ENCODE data around the gene FAM50A. TPM values are rescaled to one million over a fixed set of nuclear protein-coding genes. Genes with fewer than 3 reads are reported as not detected.

Gene FAM50A
- total RNA-seq, 1 donor from 2014 or later, result 77.0 TPM

GRCh38 chrX:154444755-154445246, 860 bp downstream of the FAM50A start:
- DNase-seq (ENCODE audit: low spot score), result no peak
- no peak for TF ChIP-seq CTCF (IDR thresholded peaks at IDR 0.05; ENCODE audit: unreplicated experiment)
- Mint-ChIP-seq H3K4me1 (ENCODE audit: unreplicated experiment) (no peaks in the 10 kb centered on the region), H3K9me3 (ENCODE audit: unreplicated experiment) (no peaks in the 10 kb centered on the region), H3K27me3 (ENCODE audit: unreplicated experiment) (peaks cover 3% of the 10 kb centered on the region), H3K36me3 (ENCODE audit: low read depth, unreplicated experiment) (no peaks in the 10 kb centered on the region), H3K4me3 (ENCODE audit: unreplicated experiment) (no peak overlapping the region), H3K27ac (ENCODE audit: unreplicated experiment) (no peak overlapping the region)

- Mint-ChIP-seq H3K27me3 (ENCODE audit: unreplicated experiment) (peaks cover 3% of the 10 kb centered on the region), H3K4me1 (ENCODE audit: unreplicated experiment) (no peaks in the 10 kb centered on the region), H3K9me3 (ENCODE audit: unreplicated experiment) (no peaks in the 10 kb centered on the region), H3K27ac (ENCODE audit: unreplicated experiment) (no peak overlapping the region), H3K36me3 (ENCODE audit: low read depth, unreplicated experiment) (no peaks in the 10 kb centered on the region), H3K4me3 (ENCODE audit: unreplicated experiment) (no peak overlapping the region)
- no peak for TF ChIP-seq CTCF (IDR thresholded peaks at IDR 0.05; ENCODE audit: unreplicated experiment)
- no peak for DNase-seq (ENCODE audit: low spot score)
Observed at GRCh38 chrX:154445776-154446175, 1.8 kb downstream of the FAM50A start.

GRCh38 chrX:154446430-154446829, 2.5 kb downstream of the FAM50A start:
- Mint-ChIP-seq H3K9me3 (ENCODE audit: unreplicated experiment) (no peaks in the 10 kb centered on the region), H3K36me3 (ENCODE audit: low read depth, unreplicated experiment) (no peaks in the 10 kb centered on the region), H3K4me1 (ENCODE audit: unreplicated experiment) (no peaks in the 10 kb centered on the region), H3K27me3 (ENCODE audit: unreplicated experiment) (peaks cover 3% of the 10 kb centered on the region), H3K27ac (ENCODE audit: unreplicated experiment) (no peak overlapping the region), H3K4me3 (ENCODE audit: unreplicated experiment) (no peak overlapping the region)
- DNase-seq (ENCODE audit: low spot score), result no peak
- no peak for TF ChIP-seq CTCF (IDR thresholded peaks at IDR 0.05; ENCODE audit: unreplicated experiment)

- no peaks in the 10 kb centered on the region for H3K36me3 Mint-ChIP-seq (ENCODE audit: low read depth, unreplicated experiment)
- H3K4me3 Mint-ChIP-seq (ENCODE audit: unreplicated experiment), result no peak overlapping the region
- peaks cover 1% of the 10 kb centered on the region for H3K27me3 Mint-ChIP-seq (ENCODE audit: unreplicated experiment)
- DNase-seq (ENCODE audit: low spot score), result no peak
- TF ChIP-seq CTCF (IDR thresholded peaks at IDR 0.05; ENCODE audit: unreplicated experiment), result no peak
- no peak overlapping the region for H3K27ac Mint-ChIP-seq (ENCODE audit: unreplicated experiment)
- H3K4me1 Mint-ChIP-seq (ENCODE audit: unreplicated experiment), result no peaks in the 10 kb centered on the region
- H3K9me3 Mint-ChIP-seq (ENCODE audit: unreplicated experiment), result no peaks in the 10 kb centered on the region
Observed at GRCh38 chrX:154448484-154448883, 4.5 kb downstream of the FAM50A start.

GRCh38 chrX:154449618-154450017, 5.7 kb downstream of the FAM50A start:
- DNase-seq (ENCODE audit: low spot score), result no peak
- Mint-ChIP-seq H3K36me3 (ENCODE audit: low read depth, unreplicated experiment) (no peaks in the 10 kb centered on the region), H3K9me3 (ENCODE audit: unreplicated experiment) (no peaks in the 10 kb centered on the region), H3K27me3 (ENCODE audit: unreplicated experiment) (peaks cover 1% of the 10 kb centered on the region), H3K27ac (ENCODE audit: unreplicated experiment) (no peak overlapping the region), H3K4me3 (ENCODE audit: unreplicated experiment) (no peak overlapping the region), H3K4me1 (ENCODE audit: unreplicated experiment) (no peaks in the 10 kb centered on the region)
- no peak for TF ChIP-seq CTCF (IDR thresholded peaks at IDR 0.05; ENCODE audit: unreplicated experiment)
